HG03521 (cell line): Measurements from ENCODE around the gene CERS6.
"Not testable (repeated sequence)": the region's sequence is repeated elsewhere in the genome, so short reads cannot be mapped to it uniquely, and the experiment has no call there.

Experiments
- ATAC-seq: cut with Tn5 transposase; IDR thresholded peaks from one replicate; pipeline ENCODE4 v1.9.1; 2021; ENCODE audit warnings: mild to moderate bottlenecking, moderate library complexity; ENCODE audit not compliant: unreplicated experiment

CERS6 gene

GRCh38 chr2:168495524-168495923, 39.5 kb downstream of the CERS6 start:
- ATAC-seq = peak; percentile 74

GRCh38 chr2:168496906-168497305, 40.8 kb downstream of the CERS6 start:
- no peak for ATAC-seq

GRCh38 chr2:168499500-168499899, 43.4 kb downstream of the CERS6 start:
- no peak for ATAC-seq

GRCh38 chr2:168500516-168500915, 44.4 kb downstream of the CERS6 start:
- no peak for ATAC-seq

- ATAC-seq = no peak
These were observed 45.5 kb downstream of the CERS6 start for GRCh38 chr2:168501466-168502065.

GRCh38 chr2:168502852-168503251, 46.8 kb downstream of the CERS6 start:
- ATAC-seq = not testable (repeated sequence)

GRCh38 chr2:168503901-168504300, 47.8 kb downstream of the CERS6 start:
- no peak for ATAC-seq

- ATAC-seq = no peak
These were observed 48.3 kb downstream of the CERS6 start for GRCh38 chr2:168504323-168504722.

GRCh38 chr2:168510125-168510756, 54.2 kb downstream of the CERS6 start:
- ATAC-seq = no peak

GRCh38 chr2:168514692-168515091, 58.6 kb downstream of the CERS6 start:
- no peak for ATAC-seq

- ATAC-seq = no peak
These were observed 59.4 kb downstream of the CERS6 start for GRCh38 chr2:168515502-168515901.

GRCh38 chr2:168517816-168518215, 61.7 kb downstream of the CERS6 start:
- ATAC-seq = no peak

- ATAC-seq = peak; percentile 36
These were observed 62.5 kb downstream of the CERS6 start for GRCh38 chr2:168518555-168519066.

GRCh38 chr2:168519534-168520308, 63.6 kb downstream of the CERS6 start:
- ATAC-seq = no peak

- ATAC-seq = no peak
These were observed 65.1 kb downstream of the CERS6 start for GRCh38 chr2:168521053-168521741.

- ATAC-seq = no peak
These were observed 66.4 kb downstream of the CERS6 start for GRCh38 chr2:168522446-168522845.

GRCh38 chr2:168524005-168524404, 67.9 kb downstream of the CERS6 start:
- ATAC-seq = no peak

- no peak for ATAC-seq
These were observed 68.9 kb downstream of the CERS6 start for GRCh38 chr2:168525020-168525419.

GRCh38 chr2:168525716-168526446, 69.8 kb downstream of the CERS6 start:
- no peak for ATAC-seq

GRCh38 chr2:168526641-168527040, 70.6 kb downstream of the CERS6 start:
- no peak for ATAC-seq

- no peak for ATAC-seq
These were observed 71.9 kb downstream of the CERS6 start for GRCh38 chr2:168528016-168528415.
